Hepatocyte (in vitro differentiated cells): ENCODE results near the gene MBOAT2. TPM values are rescaled to one million over a fixed set of nuclear protein-coding genes. Genes with fewer than 3 reads are reported as not detected.
"Not testable (repeated sequence)": the region's sequence is repeated elsewhere in the genome, so short reads cannot be mapped to it uniquely, and the experiment has no call there.

Experiments used
- DNase-seq: peaks from one replicate; pipeline ENCODE4 v3.0.0-alpha.2; 2016; ENCODE audit warnings: low spot score
- H2AFZ ChIP-seq: fragments of 200-600 bp; sonication (generic); 2 replicates; pipeline ENCODE4 v1.6.0; 2016; ENCODE audit warnings: antibody characterized with exemption, mild to moderate bottlenecking
- H3K27ac ChIP-seq: fragments of 200-600 bp; sonication (generic); 2 replicates; pipeline ENCODE4 v1.5.1; 2016; ENCODE audit warnings: mild to moderate bottlenecking
- H3K27me3 ChIP-seq: fragments of 200-600 bp; sonication (generic); 2 replicates; pipeline ENCODE4 v1.6.1; 2016
- H3K36me3 ChIP-seq: fragments of 200-600 bp; sonication (generic); replicated peaks from 2 replicates; pipeline ENCODE4 v1.5.1; 2016; ENCODE audit warnings: low read depth; ENCODE audit not compliant: insufficient read depth
- H3K4me1 ChIP-seq: fragments of 200-600 bp; sonication (generic); 2 replicates; pipeline ENCODE4 v1.5.1; 2016; ENCODE audit warnings: mild to moderate bottlenecking, moderate library complexity; ENCODE audit not compliant: insufficient read depth
- H3K4me2 ChIP-seq: fragments of 200-600 bp; sonication (generic); 2 replicates; pipeline ENCODE4 v1.6.0; 2016
- H3K4me3 ChIP-seq: fragments of 200-600 bp; sonication (generic); 2 replicates; pipeline ENCODE4 v1.5.1; 2016; ENCODE audit warnings: mild to moderate bottlenecking
- H3K79me2 ChIP-seq: fragments of 200-600 bp; sonication (generic); 2 replicates; pipeline ENCODE4 v1.6.0; 2017; ENCODE audit warnings: mild to moderate bottlenecking
- H3K9me2 ChIP-seq: fragments of 200-600 bp; sonication (generic); replicated peaks from 2 replicates; pipeline ENCODE4 v1.6.0; 2017; ENCODE audit warnings: mild to moderate bottlenecking; ENCODE audit not compliant: insufficient read depth
- H3K9me3 ChIP-seq: fragments of 200-600 bp; sonication (generic); 2 replicates; pipeline ENCODE4 v1.5.1; 2016; ENCODE audit warnings: low read depth, mild to moderate bottlenecking
- H4K20me1 ChIP-seq: fragments of 200-600 bp; sonication (generic); 2 replicates; pipeline ENCODE4 v1.6.0; 2016; ENCODE audit warnings: mild to moderate bottlenecking; ENCODE audit not compliant: insufficient read depth, poor library complexity, severe bottlenecking
- CTCF ChIP-seq: fragments of 200-600 bp; sonication (generic); IDR thresholded peaks from 2 replicates; pipeline ENCODE4 v1.5.1; 2016; ENCODE audit warnings: antibody characterized with exemption, mild to moderate bottlenecking; ENCODE audit not compliant: poor library complexity
- EZH2 ChIP-seq: fragments of 200-600 bp; sonication (generic); IDR thresholded peaks from 2 replicates; pipeline ENCODE4 v1.6.1; 2016; ENCODE audit warnings: antibody characterized with exemption, mild to moderate bottlenecking, borderline replicate concordance
- EZH2phosphoT487 ChIP-seq: fragments of 200-600 bp; sonication (generic); IDR thresholded peaks from one replicate; pipeline ENCODE4 v1.6.1; 2018; ENCODE audit warnings: antibody characterized with exemption, mild to moderate bottlenecking, low read depth, moderate library complexity; ENCODE audit not compliant: unreplicated experiment, severe bottlenecking
- WGBS: methylation state at CpG from one replicate; pipeline ENCODE4 v1.1.6; 2016; ENCODE audit warnings: low lambda C conversion rate; ENCODE audit errors: missing lambda C conversion rate; 5-methylcytosine and 5-hydroxymethylcytosine counted together
- polyA plus RNA-seq: library from polyadenylated mRNA; unstranded; fragments of >200 nt; fragmentation: Nextera tagmentation; extraction: Ambion mirVana; gene quantifications from 2 replicates; pipeline ENCODE4 v1.2.1, GENCODE V29; 2016
- total RNA-seq: library from RNA; depleted of rRNA; stranded (reverse); fragments of >200 nt; gene quantifications from 2 replicates; pipeline ENCODE4 v1.2.3, GENCODE V29; 2014

The MBOAT2 gene
- total and polyA plus RNA-seq, 2 experiments from 2014 or later: 22.8 to 35.2 TPM

- no peak overlapping the region for H3K4me3 ChIP-seq
- H3K4me2 ChIP-seq: no peak overlapping the region
- H3K9me2 ChIP-seq: no peaks in the 10 kb centered on the region
- no peak overlapping the region for H2AFZ ChIP-seq
- H3K27ac ChIP-seq: no peak overlapping the region
- peaks cover 2% of the 10 kb centered on the region for H3K9me3 ChIP-seq
- peaks cover 12% of the 10 kb centered on the region for H3K4me1 ChIP-seq
- no peaks in the 10 kb centered on the region for H3K79me2 ChIP-seq
- TF ChIP-seq EZH2: no peak
- TF ChIP-seq CTCF: no peak
- no peaks in the 10 kb centered on the region for H3K36me3 ChIP-seq
- 97% methylated on average over 1 of the region's 1 CpG for WGBS
- H4K20me1 ChIP-seq: no peaks in the 10 kb centered on the region
- no peak for DNase-seq
- H3K27me3 ChIP-seq: no peaks in the 10 kb centered on the region
Measured at GRCh38 chr2:8918412-8918811, 85.1 kb downstream of the MBOAT2 start.

GRCh38 chr2:8915941-8916340, 87.5 kb downstream of the MBOAT2 start:
- WGBS: 94% methylated on average over 4 of the region's 4 CpGs
- Histone ChIP-seq H3K27ac (no peak overlapping the region), H3K4me1 (peaks cover 6% of the 10 kb centered on the region), H3K9me3 (peaks cover 7% of the 10 kb centered on the region), H4K20me1 (no peaks in the 10 kb centered on the region), H3K9me2 (no peaks in the 10 kb centered on the region), H3K36me3 (no peaks in the 10 kb centered on the region), H2AFZ (no peak overlapping the region), H3K79me2 (no peaks in the 10 kb centered on the region), H3K4me3 (no peak overlapping the region), H3K27me3 (no peaks in the 10 kb centered on the region), H3K4me2 (no peak overlapping the region)
- TF ChIP-seq EZH2phosphoT487: no peak
- DNase-seq: no peak

GRCh38 chr2:8913767-8914166, 89.7 kb downstream of the MBOAT2 start:
- DNase-seq, H4K20me1 ChIP-seq, H3K4me2 ChIP-seq, H3K27ac ChIP-seq, H3K9me3 ChIP-seq, H3K27me3 ChIP-seq, H3K9me2 ChIP-seq, H3K4me3 ChIP-seq, H2AFZ ChIP-seq, H3K36me3 ChIP-seq, H3K4me1 ChIP-seq, H3K79me2 ChIP-seq: not testable (repeated sequence)
- 96% methylated on average over 5 of the region's 5 CpGs for WGBS

- Histone ChIP-seq H3K9me3 (no peaks in the 10 kb centered on the region), H3K9me2 (no peaks in the 10 kb centered on the region), H3K4me1 (no peaks in the 10 kb centered on the region), H3K27me3 (no peaks in the 10 kb centered on the region), H3K27ac (no peak overlapping the region), H4K20me1 (no peaks in the 10 kb centered on the region), H3K79me2 (no peaks in the 10 kb centered on the region), H3K36me3 (no peaks in the 10 kb centered on the region), H3K4me3 (no peak overlapping the region), H3K4me2 (no peak overlapping the region), H2AFZ (no peak overlapping the region)
- no peak for TF ChIP-seq CTCF
- no peak for TF ChIP-seq EZH2phosphoT487
- no peak for TF ChIP-seq EZH2
- WGBS: 73% methylated on average over 3 of the region's 3 CpGs
- no peak for DNase-seq
Measured at GRCh38 chr2:8907764-8908288, 95.7 kb downstream of the MBOAT2 start.

GRCh38 chr2:8903924-8904323, 99.6 kb downstream of the MBOAT2 start:
- not testable (repeated sequence) for H2AFZ ChIP-seq, H3K36me3 ChIP-seq, H3K27me3 ChIP-seq, H3K4me1 ChIP-seq, H3K9me3 ChIP-seq, H3K27ac ChIP-seq, H3K4me2 ChIP-seq, DNase-seq, H4K20me1 ChIP-seq, H3K4me3 ChIP-seq, H3K79me2 ChIP-seq, H3K9me2 ChIP-seq
- WGBS: 99% methylated on average over 7 of the region's 7 CpGs

GRCh38 chr2:8902757-8903156, 100.7 kb downstream of the MBOAT2 start:
- H3K4me1 ChIP-seq, H4K20me1 ChIP-seq, H3K9me2 ChIP-seq, H2AFZ ChIP-seq, H3K36me3 ChIP-seq, H3K79me2 ChIP-seq, DNase-seq, H3K27me3 ChIP-seq, H3K4me3 ChIP-seq, H3K4me2 ChIP-seq, H3K9me3 ChIP-seq, H3K27ac ChIP-seq: not testable (repeated sequence)
- WGBS: 92% methylated on average over 7 of the region's 7 CpGs

- not testable (repeated sequence) for H3K9me2 ChIP-seq, H3K36me3 ChIP-seq, H3K9me3 ChIP-seq, H3K4me3 ChIP-seq, H3K27ac ChIP-seq, DNase-seq, H3K4me1 ChIP-seq, H3K4me2 ChIP-seq, H4K20me1 ChIP-seq, H3K79me2 ChIP-seq, H2AFZ ChIP-seq, H3K27me3 ChIP-seq
- 77% methylated on average over 1 of the region's 1 CpG for whole genome bisulfite sequencing
Measured at GRCh38 chr2:8897206-8897605, 106.3 kb downstream of the MBOAT2 start.
